Heart left ventricle (tissue), 16 donors: ENCODE results near the gene FNDC3B. TPM values are rescaled to one million over a fixed set of nuclear protein-coding genes. Genes with fewer than 3 reads are reported as not detected.

Experiments
- ATAC-seq, 4 donors: fragments of 200-7000 bp; cut with Tn5 transposase; one replicate each; pipeline ENCODE4 v1.9.1; 2020 to 2022; ENCODE audit warnings: moderate library complexity in 4 of 4, mild to moderate bottlenecking in 3 of 4, moderate number of reproducible peaks in 1 of 4
- DNase-seq, 5 donors: peaks; one replicate each; pipeline ENCODE4 v3.0.0-alpha.2; 2020
- H3K27ac ChIP-seq, 12 donors: fragments of 200-600 bp; sonication (generic) in 4 of 12; one replicate each; pipeline versions ENCODE4 v1.5.0 to v1.8.0; 2016 to 2022; ENCODE audit warnings: mild to moderate bottlenecking in 2 of 12
- H3K27me3 ChIP-seq, 9 donors: fragments of 200-600 bp; sonication (generic) in 2 of 9; one replicate each; pipeline versions ENCODE4 v1.5.1 to v1.8.0; 2016 to 2022; ENCODE audit warnings: mild to moderate bottlenecking in 3 of 9
- H3K36me3 ChIP-seq, 9 donors: fragments of 200-600 bp; sonication (generic) in 2 of 9; one replicate each; pipeline versions ENCODE4 v1.5.0 to v1.8.0; 2018 to 2022; ENCODE audit warnings: mild to moderate bottlenecking in 2 of 9
- H3K4me1 ChIP-seq, 12 donors: fragments of 200-600 bp; sonication (generic) in 4 of 12; one replicate each; pipeline versions ENCODE4 v1.5.0 to v1.8.0; 2016 to 2022; ENCODE audit warnings: mild to moderate bottlenecking in 3 of 12
- H3K4me3 ChIP-seq, 12 donors: fragments of 200-600 bp; sonication (generic) in 4 of 12; one replicate each; pipeline versions ENCODE4 v1.5.0 to v1.8.0; 2017 to 2022; ENCODE audit warnings: mild to moderate bottlenecking in 9 of 12, moderate library complexity in 4 of 12
- H3K9me3 ChIP-seq, 12 donors: fragments of 200-600 bp; sonication (generic) in 4 of 12; one replicate each; pipeline versions ENCODE4 v1.5.0 to v1.8.0; 2016 to 2022; ENCODE audit warnings: mild to moderate bottlenecking in 1 of 12
- CTCF ChIP-seq, 12 donors: fragments of 200-600 bp; sonication (generic) in 4 of 12; IDR thresholded peaks; one replicate each; pipeline versions ENCODE4 v1.5.0 to v1.8.0; 2018 to 2022; ENCODE audit warnings: antibody characterized with exemption in 12 of 12, mild to moderate bottlenecking in 5 of 12
- POLR2A ChIP-seq, 2 donors: fragments of 450-650 bp; IDR thresholded peaks; one replicate each; pipeline ENCODE4 v1.6.1; 2017; ENCODE audit warnings: antibody characterized with exemption in 2 of 2, mild to moderate bottlenecking in 2 of 2, moderate library complexity in 2 of 2
- WGBS, 4 donors: extraction: QIAGEN DNeasy Blood & Tissue Kit in 2 of 4; methylation state at CpG; one replicate each; pipeline versions ENCODE4 v1.1.5 to v1.1.7; 2013 to 2018; 5-methylcytosine and 5-hydroxymethylcytosine counted together
- intact Hi-C, 10 donors: fragments of 100-400 bp; cut with DNase I; formaldehyde crosslinking; loops; one replicate each; pipeline versions ENCODE4 v1.11.1 to v1.14.2; 2022
- polyA plus RNA-seq, 2 donors: library from polyadenylated mRNA; stranded (reverse); fragments of 200-250 nt; gene quantifications; one replicate each; pipeline ENCODE4 v1.2.3, GENCODE V29; 2013
- total RNA-seq, 9 donors: library from RNA; depleted of rRNA in 2 of 9; stranded (reverse); fragments of >200 nt in 2 of 9; fragmentation: NEBNext Ultra II Directional in 3 of 9; extraction: Animal tissue kit (Norgen Biotek cat#: 25700) in 3 of 9; gene quantifications; one replicate each; pipeline versions ENCODE4 v1.1.0 to v1.2.4, GENCODE V29; 2016 to 2023
- donor health status: ischemic (EF 13 %, LVEDD 7.1; RV severe dilation, severe dysfunction).
- donor health status: healthy with polysubstance abuse.
- donor health status: DM: no; HTN: yes; CAD: no.
- donor health status: DM: no; HTN: no; CAD: no.
- donor health status: ischemic (EF 25% LVEDD 6.9; RV normal size, moderate dysfunction).
- donor health status: ischemic (EF 25% LVEDD 5.7; RV mildly dilated, moderate dysfunction).
- donor health status: healthy.
- donor health status: DM: yes; HTN: yes; CAD: no.
- donor health status: ischemic (EF 35%, LVEDD 5.7; RV mildly dilated, moderate dysfunction).
- donor health status: nonischemic (EF 11% LVEDD 7.7; RV severe dilation, severe dysfunction).
- donor health status: DM: yes; HTN: yes; CAD: no.
- donor health status: PGD.
- donor health status: ischemic (EF 29% LVEDD 5.4; RV normal size, mild dysfunction).
- donor health status: nonischemic (EF 23%, LVEDD 6.1; RV moderate dilation, normal function).

FNDC3B gene
- total and polyA plus RNA-seq, 11 donors: 9.4 to 113 (median 68.2) TPM

GRCh38 chr3:172096881-172097420 lies 57.6 kb downstream of the FNDC3B start:
- WGBS, 4 donors: 21 to 34% (median 24%) methylated on average over 3 of the region's 3 CpGs
- no peak for TF ChIP-seq CTCF (IDR thresholded peaks at IDR 0.05)
- no peak for TF ChIP-seq POLR2A (IDR thresholded peaks at IDR 0.05)
- Histone ChIP-seq H3K4me3 (no peak overlapping the region), H3K27ac (peak overlapping the region in 10 of 12 donors; percentile 48 to 70 (median 56)), H3K36me3 (no peaks in the 10 kb centered on the region), H3K4me1 (peaks cover 11 to 78% (median 67%) of the 10 kb centered on the region in 12 donors), H3K9me3 (peaks cover 0 to 3% (median 0%) of the 10 kb centered on the region in 12 donors), H3K27me3 (no peaks in the 10 kb centered on the region)
- intact Hi-C loops: loop anchor here in 2 of 10 donors (5.0 to 10.0 kb wide), 2 partner anchors 52 to 55 kb away; no protein-coding TSS in a partner anchor
- ATAC-seq (peak; percentile 27 to 71 (median 64)), DNase-seq (no peak)

GRCh38 chr3:172097585-172097984 lies 58.2 kb downstream of the FNDC3B start:
- H3K4me1 ChIP-seq: peaks cover 11 to 81% (median 73%) of the 10 kb centered on the region in 12 donors
- H3K4me3 ChIP-seq: no peak overlapping the region
- TF ChIP-seq POLR2A (IDR thresholded peaks at IDR 0.05) (no peak), CTCF (IDR thresholded peaks at IDR 0.05) (no peak)
- peak overlapping the region in 8 of 12 donors; percentile 1 to 70 (median 54) for H3K27ac ChIP-seq
- 91 to 93% (median 92%) methylated on average over 1 of the region's 1 CpG for WGBS, 4 donors
- H3K9me3 ChIP-seq: peaks cover 0 to 3% (median 0%) of the 10 kb centered on the region in 12 donors
- H3K27me3 ChIP-seq: no peaks in the 10 kb centered on the region
- H3K36me3 ChIP-seq: no peaks in the 10 kb centered on the region
- ATAC-seq (no peak), DNase-seq (no peak)
- intact Hi-C loops: loop anchor here in 2 of 10 donors (5.0 to 10.0 kb wide), 2 partner anchors 53 to 55 kb away; no protein-coding TSS in a partner anchor

DNA sequence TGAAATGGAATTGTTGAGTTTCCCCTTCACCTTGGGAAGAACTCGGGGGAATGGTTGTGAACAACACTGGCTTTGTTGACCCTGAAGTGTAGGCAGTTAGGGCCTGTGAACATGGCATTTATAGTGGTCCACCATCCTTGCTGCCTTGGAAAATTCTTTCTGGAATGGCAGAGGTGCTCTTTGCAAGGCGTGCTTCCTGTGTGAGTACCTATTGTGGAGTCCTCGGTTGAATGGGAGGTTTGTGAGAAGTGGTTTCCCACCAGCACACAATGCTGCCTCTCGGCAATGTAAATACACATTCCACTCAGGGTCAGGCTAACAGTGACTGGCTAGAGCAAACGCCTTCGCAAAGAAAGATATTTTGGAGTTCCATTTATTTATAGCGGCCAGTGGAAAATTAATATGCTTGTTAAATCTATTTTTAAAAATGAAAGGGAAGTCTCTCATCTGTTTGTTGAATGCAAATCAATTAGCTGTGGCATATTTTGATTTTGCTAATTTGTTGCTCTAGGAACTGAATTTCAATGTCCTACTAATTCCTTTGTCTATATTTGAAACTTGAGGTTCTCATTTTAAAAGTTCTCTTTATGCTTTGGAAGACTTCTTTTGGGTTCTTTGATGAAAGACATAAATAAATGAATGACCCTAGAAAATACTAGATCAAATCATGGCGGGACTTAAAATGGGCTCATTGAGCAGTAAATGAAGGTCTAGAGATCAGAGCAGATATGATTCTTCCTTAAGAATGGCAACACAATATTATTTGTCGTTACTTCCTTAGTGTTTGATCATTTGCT lies 59.5 kb downstream of the FNDC3B start:
- DNase-seq (no peak), ATAC-seq (peak; percentile 8 to 38 (median 28))
- intact Hi-C loops: loop anchor here in 2 of 10 donors (5.0 to 10.0 kb wide), 2 partner anchors 54 to 57 kb away; no protein-coding TSS in a partner anchor
- TF ChIP-seq CTCF (IDR thresholded peaks at IDR 0.05): no peak
- no peak for TF ChIP-seq POLR2A (IDR thresholded peaks at IDR 0.05)
- 54 to 57% (median 54%) methylated on average over 9 of the region's 9 CpGs for WGBS, 4 donors
- H3K9me3 ChIP-seq: no peaks in the 10 kb centered on the region
- no peaks in the 10 kb centered on the region for H3K36me3 ChIP-seq
- H3K4me1 ChIP-seq: peaks cover 12 to 94% (median 85%) of the 10 kb centered on the region in 12 donors
- H3K27ac ChIP-seq: peak overlapping the region in 8 of 12 donors; percentile 8 to 67 (median 38)
- no peak overlapping the region for H3K4me3 ChIP-seq
- H3K27me3 ChIP-seq: no peaks in the 10 kb centered on the region

DNA sequence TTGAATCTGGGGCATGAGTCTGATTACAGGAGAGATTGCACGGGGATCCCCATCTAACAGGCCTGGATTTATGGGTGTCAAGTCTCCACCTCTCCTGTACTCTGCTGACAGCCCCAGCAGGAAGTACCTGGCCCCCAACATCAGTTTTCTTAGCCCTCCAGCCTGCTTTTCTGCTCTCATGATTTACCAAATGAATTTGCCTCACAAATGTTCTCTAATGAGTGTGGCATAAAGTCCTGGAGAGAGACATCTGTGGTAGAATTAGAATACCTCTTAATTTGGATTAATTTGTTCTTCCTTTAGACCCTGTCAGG lies 60.1 kb downstream of the FNDC3B start:
- ATAC-seq: no peak
- H3K27ac ChIP-seq: peak overlapping the region in 6 of 12 donors; percentile 28 to 67 (median 40)

More for the DNA sequence above, 60.1 kb downstream of the FNDC3B start:
- Histone ChIP-seq H3K4me1 (peaks cover 13 to 99% (median 91%) of the 10 kb centered on the region in 12 donors), H3K4me3 (no peak overlapping the region), H3K36me3 (no peaks in the 10 kb centered on the region), H3K27me3 (no peaks in the 10 kb centered on the region), H3K9me3 (no peaks in the 10 kb centered on the region)
- TF ChIP-seq POLR2A (IDR thresholded peaks at IDR 0.05): no peak
- TF ChIP-seq CTCF (IDR thresholded peaks at IDR 0.05): no peak
- DNase-seq: no peak
- WGBS, 4 donors: 61 to 95% (median 82%) methylated on average over 1 of the region's 1 CpG
- intact Hi-C loops: loop anchor here in 2 of 10 donors (5.0 to 10.0 kb wide), 2 partner anchors 55 to 57 kb away; no protein-coding TSS in a partner anchor
